Measurements from ENCODE around the gene DBNDD2.

Gene DBNDD2

GRCh38 chr20:45391559-45391958 lies 16.5 kb upstream of the DBNDD2 start:
- Histone ChIP-seq H3K9ac (ENCODE audit: low read length) (no peak overlapping the region), H3K4me3 (ENCODE audit: low read depth in 1 of 2, low read length in 2 of 2) (no peak overlapping the region), H3K4me1 (ENCODE audit: insufficient read depth, low read length) (no peaks in the 10 kb centered on the region), H3K27me3 (ENCODE audit: control insufficient read depth in 1 of 2, insufficient read depth in 2 of 2, low read length in 2 of 2) (no peaks in the 10 kb centered on the region), H3K36me3 (ENCODE audit: insufficient read depth, low read length) (peaks cover 4% of the 10 kb centered on the region), H3K27ac (ENCODE audit: low read depth, low read length) (no peak overlapping the region), H3K9me3 (ENCODE audit: low read length) (no peaks in the 10 kb centered on the region)

DNA sequence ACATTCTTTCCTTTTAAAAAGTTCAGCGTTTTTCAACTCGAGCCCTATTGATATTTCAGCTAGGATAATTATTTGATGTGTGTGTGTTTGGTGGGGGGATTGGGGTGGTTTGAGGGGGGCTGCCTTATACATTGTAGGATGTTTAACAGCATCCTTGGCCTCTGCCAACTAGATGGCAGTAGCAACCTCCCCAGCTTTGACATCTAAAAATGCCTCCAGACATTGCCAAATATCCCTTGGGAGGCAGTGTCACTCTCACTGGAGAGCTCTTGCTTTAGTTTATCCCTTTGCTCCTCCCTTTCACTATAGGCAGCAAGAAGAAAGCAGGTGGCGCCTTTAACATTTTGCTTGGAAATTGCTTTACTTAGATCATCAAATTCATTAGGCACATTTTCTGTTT lies 15.4 kb upstream of the DBNDD2 start:
- no peaks in the 10 kb centered on the region for H3K4me1 ChIP-seq (ENCODE audit: insufficient read depth, low read length)
- no peak overlapping the region for H3K9ac ChIP-seq (ENCODE audit: low read length)
- no peak overlapping the region for H3K27ac ChIP-seq (ENCODE audit: low read depth, low read length)
- peaks cover 4% of the 10 kb centered on the region for H3K36me3 ChIP-seq (ENCODE audit: insufficient read depth, low read length)
- no peak overlapping the region for H3K4me3 ChIP-seq (ENCODE audit: low read depth in 1 of 2, low read length in 2 of 2)
- H3K27me3 ChIP-seq (ENCODE audit: control insufficient read depth in 1 of 2, insufficient read depth in 2 of 2, low read length in 2 of 2), result no peaks in the 10 kb centered on the region
- no peaks in the 10 kb centered on the region for H3K9me3 ChIP-seq (ENCODE audit: low read length)

- Histone ChIP-seq H3K4me3 (ENCODE audit: low read depth in 1 of 2, low read length in 2 of 2) (no peak overlapping the region), H3K27me3 (ENCODE audit: control insufficient read depth in 1 of 2, insufficient read depth in 2 of 2, low read length in 2 of 2) (no peaks in the 10 kb centered on the region), H3K4me1 (ENCODE audit: insufficient read depth, low read length) (no peaks in the 10 kb centered on the region), H3K36me3 (ENCODE audit: insufficient read depth, low read length) (peaks cover 4% of the 10 kb centered on the region), H3K9ac (ENCODE audit: low read length) (no peak overlapping the region), H3K27ac (ENCODE audit: low read depth, low read length) (no peak overlapping the region), H3K9me3 (ENCODE audit: low read length) (no peaks in the 10 kb centered on the region)
Observed at GRCh38 chr20:45394221-45395113, 13.6 kb upstream of the DBNDD2 start.

GRCh38 chr20:45395114-45395415 lies 13.0 kb upstream of the DBNDD2 start:
- H3K9ac ChIP-seq (ENCODE audit: low read length), result no peak overlapping the region
- H3K27ac ChIP-seq (ENCODE audit: low read depth, low read length), result no peak overlapping the region
- no peak overlapping the region for H3K4me3 ChIP-seq (ENCODE audit: low read depth in 1 of 2, low read length in 2 of 2)
- H3K36me3 ChIP-seq (ENCODE audit: insufficient read depth, low read length), result peaks cover 4% of the 10 kb centered on the region
- H3K4me1 ChIP-seq (ENCODE audit: insufficient read depth, low read length), result no peaks in the 10 kb centered on the region
- no peaks in the 10 kb centered on the region for H3K9me3 ChIP-seq (ENCODE audit: low read length)
- H3K27me3 ChIP-seq (ENCODE audit: control insufficient read depth in 1 of 2, insufficient read depth in 2 of 2, low read length in 2 of 2), result no peaks in the 10 kb centered on the region

- Histone ChIP-seq H3K4me3 (ENCODE audit: low read depth in 1 of 2, low read length in 2 of 2) (no peak overlapping the region), H3K27ac (ENCODE audit: low read depth, low read length) (no peak overlapping the region), H3K9ac (ENCODE audit: low read length) (no peak overlapping the region), H3K9me3 (ENCODE audit: low read length) (no peaks in the 10 kb centered on the region), H3K27me3 (ENCODE audit: control insufficient read depth in 1 of 2, insufficient read depth in 2 of 2, low read length in 2 of 2) (no peaks in the 10 kb centered on the region), H3K4me1 (ENCODE audit: insufficient read depth, low read length) (no peaks in the 10 kb centered on the region), H3K36me3 (ENCODE audit: insufficient read depth, low read length) (peaks cover 4% of the 10 kb centered on the region)
Observed at GRCh38 chr20:45399018-45399417, 9.1 kb upstream of the DBNDD2 start.

- H3K9ac ChIP-seq (ENCODE audit: low read length), result no peak overlapping the region
- H3K27ac ChIP-seq (ENCODE audit: low read depth, low read length), result no peak overlapping the region
- no peak overlapping the region for H3K4me3 ChIP-seq (ENCODE audit: low read depth in 1 of 2, low read length in 2 of 2)
- H3K4me1 ChIP-seq (ENCODE audit: insufficient read depth, low read length), result no peaks in the 10 kb centered on the region
- H3K9me3 ChIP-seq (ENCODE audit: low read length), result no peaks in the 10 kb centered on the region
- H3K27me3 ChIP-seq (ENCODE audit: control insufficient read depth in 1 of 2, insufficient read depth in 2 of 2, low read length in 2 of 2), result no peaks in the 10 kb centered on the region
- no peaks in the 10 kb centered on the region for H3K36me3 ChIP-seq (ENCODE audit: insufficient read depth, low read length)
Observed at GRCh38 chr20:45400346-45401031, 7.6 kb upstream of the DBNDD2 start.

DNA sequence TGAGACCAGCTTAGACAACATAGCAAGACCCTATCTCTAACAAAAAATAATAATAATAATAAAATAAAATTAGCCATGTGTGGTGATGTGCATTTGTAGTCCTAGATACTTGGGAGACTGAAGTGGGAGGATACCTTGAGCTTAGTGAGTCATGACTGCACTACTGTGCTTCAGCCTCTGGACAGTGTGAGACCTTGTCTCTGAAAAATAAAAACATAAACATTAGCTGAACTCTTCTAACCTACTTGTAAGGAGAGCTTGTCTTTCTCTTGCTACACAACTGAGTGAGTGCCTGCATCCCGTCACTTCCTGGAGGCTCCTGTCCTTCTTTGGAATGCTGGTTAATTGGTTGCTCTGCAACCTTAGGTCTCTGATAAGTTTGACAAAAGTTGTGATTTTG lies 5.1 kb upstream of the DBNDD2 start:
- H3K4me3 ChIP-seq (ENCODE audit: low read depth in 1 of 2, low read length in 2 of 2), result no peak overlapping the region
- H3K4me1 ChIP-seq (ENCODE audit: insufficient read depth, low read length), result peaks cover 5% of the 10 kb centered on the region
- H3K9ac ChIP-seq (ENCODE audit: low read length), result no peak overlapping the region
- H3K9me3 ChIP-seq (ENCODE audit: low read length), result no peaks in the 10 kb centered on the region
- H3K27me3 ChIP-seq (ENCODE audit: control insufficient read depth in 1 of 2, insufficient read depth in 2 of 2, low read length in 2 of 2), result no peaks in the 10 kb centered on the region
- no peaks in the 10 kb centered on the region for H3K36me3 ChIP-seq (ENCODE audit: insufficient read depth, low read length)
- H3K27ac ChIP-seq (ENCODE audit: low read depth, low read length), result no peak overlapping the region

DNA sequence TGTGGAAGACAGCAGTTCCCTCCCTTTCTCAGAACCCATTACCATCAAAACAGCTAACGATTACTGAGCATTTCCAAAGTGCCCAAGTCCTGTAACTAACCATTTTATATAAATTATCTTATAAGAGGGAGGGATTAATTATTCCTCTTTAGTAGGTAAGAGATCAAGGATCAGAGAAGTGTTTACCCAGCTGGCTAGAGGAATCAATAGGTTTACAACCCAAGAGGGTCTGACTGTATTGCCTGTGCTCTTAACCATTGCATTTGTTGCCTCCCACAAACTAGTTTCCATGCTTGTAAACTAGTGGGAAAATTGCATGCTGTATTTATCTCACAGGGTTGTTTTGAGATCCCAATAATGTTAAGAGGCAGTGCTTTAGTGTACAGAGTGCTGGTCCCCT lies 3.7 kb upstream of the DBNDD2 start:
- peaks cover 7% of the 10 kb centered on the region for H3K36me3 ChIP-seq (ENCODE audit: insufficient read depth, low read length)
- H3K27ac ChIP-seq (ENCODE audit: low read depth, low read length), result no peak overlapping the region
- H3K9ac ChIP-seq (ENCODE audit: low read length), result no peak overlapping the region
- H3K4me1 ChIP-seq (ENCODE audit: insufficient read depth, low read length), result peaks cover 15% of the 10 kb centered on the region
- no peaks in the 10 kb centered on the region for H3K27me3 ChIP-seq (ENCODE audit: control insufficient read depth in 1 of 2, insufficient read depth in 2 of 2, low read length in 2 of 2)
- no peaks in the 10 kb centered on the region for H3K9me3 ChIP-seq (ENCODE audit: low read length)
- H3K4me3 ChIP-seq (ENCODE audit: low read depth in 1 of 2, low read length in 2 of 2), result no peak overlapping the region

- H3K36me3 ChIP-seq (ENCODE audit: insufficient read depth, low read length), result peaks cover 20% of the 10 kb centered on the region
- H3K9ac ChIP-seq (ENCODE audit: low read length), result peak overlapping the region; percentile 84
- H3K9me3 ChIP-seq (ENCODE audit: low read length), result no peaks in the 10 kb centered on the region
- no peaks in the 10 kb centered on the region for H3K27me3 ChIP-seq (ENCODE audit: control insufficient read depth in 1 of 2, insufficient read depth in 2 of 2, low read length in 2 of 2)
- peak overlapping the region; percentile 72 to 82 for H3K4me3 ChIP-seq (ENCODE audit: low read depth in 1 of 2, low read length in 2 of 2)
- peaks cover 15% of the 10 kb centered on the region for H3K4me1 ChIP-seq (ENCODE audit: insufficient read depth, low read length)
- peak overlapping the region; percentile 94 for H3K27ac ChIP-seq (ENCODE audit: low read depth, low read length)
Observed at GRCh38 chr20:45405571-45406259, 2.4 kb upstream of the DBNDD2 start.

DNA sequence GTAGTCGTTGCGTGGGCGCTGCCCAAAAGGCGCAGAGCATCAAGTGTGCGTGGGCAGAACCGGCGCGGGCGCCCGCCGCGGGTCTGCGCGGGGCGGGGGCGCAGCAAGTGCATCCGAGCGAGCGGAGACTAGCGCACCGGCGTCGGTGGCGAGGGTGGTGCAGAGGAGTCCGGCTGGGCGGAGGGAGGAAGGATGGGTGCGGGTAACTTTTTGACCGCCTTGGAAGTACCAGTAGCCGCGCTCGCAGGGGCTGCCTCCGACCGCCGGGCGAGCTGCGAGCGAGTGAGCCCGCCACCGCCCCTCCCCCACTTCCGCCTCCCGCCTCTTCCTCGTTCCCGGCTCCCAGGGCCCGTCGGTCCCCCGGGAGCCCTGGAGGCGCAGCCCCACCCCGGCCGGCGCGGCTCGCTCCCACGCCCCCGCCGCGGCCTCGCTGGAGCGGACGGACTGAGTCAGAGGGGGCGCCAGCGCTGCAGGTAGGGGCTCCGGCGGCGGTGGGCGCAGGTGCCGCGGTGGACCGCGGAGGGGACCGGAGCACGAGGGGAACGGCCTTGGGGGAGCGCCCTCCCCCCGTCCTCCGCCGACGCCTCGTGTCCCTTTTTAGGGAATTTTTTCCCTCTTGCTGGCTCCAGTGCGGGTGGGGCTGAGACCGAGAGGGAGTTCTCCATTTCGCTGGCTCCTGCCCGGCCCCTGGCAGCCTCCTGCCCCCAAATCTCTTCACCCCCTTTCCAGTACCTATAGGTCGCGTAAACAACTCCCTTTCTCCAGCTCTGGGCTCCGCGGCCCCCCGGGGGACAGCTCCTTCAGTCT lies 1.6 kb upstream of the DBNDD2 start:
- no peaks in the 10 kb centered on the region for H3K27me3 ChIP-seq (ENCODE audit: control insufficient read depth in 1 of 2, insufficient read depth in 2 of 2, low read length in 2 of 2)
- peak overlapping the region; percentile 72 to 82 for H3K4me3 ChIP-seq (ENCODE audit: low read depth in 1 of 2, low read length in 2 of 2)
- peaks cover 28% of the 10 kb centered on the region for H3K36me3 ChIP-seq (ENCODE audit: insufficient read depth, low read length)
- H3K9ac ChIP-seq (ENCODE audit: low read length), result peak overlapping the region; percentile 55
- H3K4me1 ChIP-seq (ENCODE audit: insufficient read depth, low read length), result peaks cover 15% of the 10 kb centered on the region
- no peaks in the 10 kb centered on the region for H3K9me3 ChIP-seq (ENCODE audit: low read length)
- H3K27ac ChIP-seq (ENCODE audit: low read depth, low read length), result peak overlapping the region; percentile 94

Data from muscle layer of colon (tissue), 2 donors.